Peyer's patch (tissue), 4 donors: ENCODE data around the gene MBNL3. TPM values are rescaled to one million over a fixed set of nuclear protein-coding genes. Genes with fewer than 3 reads are reported as not detected.

ENCODE experiments used
- DNase-seq, 3 donors: peaks; one replicate each; pipeline ENCODE4 v3.0.0-alpha.2; 2017 to 2019
- H3K27ac ChIP-seq, 4 donors: fragments of 200-600 bp; sonication (generic); one replicate each; pipeline ENCODE4 v1.5.1; 2016 to 2019
- H3K27me3 ChIP-seq, 2 donors: fragments of 200-600 bp; sonication (generic); one replicate each; pipeline ENCODE4 v1.5.1; 2019
- H3K36me3 ChIP-seq, 3 donors: fragments of 200-600 bp; sonication (generic); one replicate each; pipeline ENCODE4 v1.5.1; 2016 to 2019
- H3K4me1 ChIP-seq, 4 donors: fragments of 200-600 bp; sonication (generic); one replicate each; pipeline ENCODE4 v1.5.1; 2016 to 2019
- H3K4me3 ChIP-seq, 4 donors: fragments of 200-600 bp; sonication (generic); 1 replicate in 3 of 4; 2 replicates in 1 of 4; pipeline ENCODE4 v1.5.1; 2016 to 2019; ENCODE audit warnings: mild to moderate bottlenecking in 1 of 4
- H3K9me3 ChIP-seq, 4 donors: fragments of 200-600 bp; sonication (generic); one replicate each; pipeline ENCODE4 v1.5.1; 2016 to 2019; ENCODE audit warnings: mild to moderate bottlenecking in 1 of 4
- POLR2A ChIP-seq, 2 donors: fragments of 450-650 bp; IDR thresholded peaks; one replicate each; pipeline ENCODE4 v1.5.1; 2017; ENCODE audit warnings: antibody characterized with exemption in 2 of 2, mild to moderate bottlenecking in 2 of 2, moderate library complexity in 2 of 2
- total RNA-seq, 4 donors: library from RNA; depleted of rRNA; stranded (reverse); fragments of >200 nt; gene quantifications; one replicate each; pipeline ENCODE4 v1.1.0, GENCODE V29; 2016
- TF ChIP-seq, protein P1 (sequence below), 6 experiments: fragments of 450-650 bp in 4 of 6; fragments of 200-600 bp in 2 of 6; sonication (generic) in 1 of 6; IDR thresholded peaks; one replicate each; pipeline ENCODE4 v1.5.1; 2017 to 2019; ENCODE audit warnings: antibody characterized with exemption in 6 of 6, mild to moderate bottlenecking in 3 of 6, moderate library complexity in 1 of 6

Gene MBNL3
- total RNA-seq, 4 donors from 2014 or later, result 19.8 to 27.9 (median 24.1) TPM

DNA sequence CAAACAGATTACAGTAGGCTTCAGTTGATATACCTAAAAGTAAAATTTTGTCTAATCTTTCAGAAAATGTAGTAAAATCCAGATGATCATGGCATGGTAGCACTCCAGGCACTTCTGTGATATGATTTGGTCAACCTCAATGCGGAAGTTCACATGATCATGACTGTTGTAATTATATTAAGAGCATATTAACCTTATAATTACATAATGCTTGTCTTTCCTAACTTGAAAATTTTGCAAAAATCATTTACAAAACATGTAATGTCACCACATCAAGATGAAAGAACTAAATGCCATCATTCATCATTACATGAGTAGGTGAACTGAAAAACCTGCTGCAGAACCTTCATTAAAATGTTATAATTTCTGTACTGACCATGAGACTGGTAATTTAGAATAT lies 88.1 kb downstream of the MBNL3 start:
- TF ChIP-seq, protein P1, sequence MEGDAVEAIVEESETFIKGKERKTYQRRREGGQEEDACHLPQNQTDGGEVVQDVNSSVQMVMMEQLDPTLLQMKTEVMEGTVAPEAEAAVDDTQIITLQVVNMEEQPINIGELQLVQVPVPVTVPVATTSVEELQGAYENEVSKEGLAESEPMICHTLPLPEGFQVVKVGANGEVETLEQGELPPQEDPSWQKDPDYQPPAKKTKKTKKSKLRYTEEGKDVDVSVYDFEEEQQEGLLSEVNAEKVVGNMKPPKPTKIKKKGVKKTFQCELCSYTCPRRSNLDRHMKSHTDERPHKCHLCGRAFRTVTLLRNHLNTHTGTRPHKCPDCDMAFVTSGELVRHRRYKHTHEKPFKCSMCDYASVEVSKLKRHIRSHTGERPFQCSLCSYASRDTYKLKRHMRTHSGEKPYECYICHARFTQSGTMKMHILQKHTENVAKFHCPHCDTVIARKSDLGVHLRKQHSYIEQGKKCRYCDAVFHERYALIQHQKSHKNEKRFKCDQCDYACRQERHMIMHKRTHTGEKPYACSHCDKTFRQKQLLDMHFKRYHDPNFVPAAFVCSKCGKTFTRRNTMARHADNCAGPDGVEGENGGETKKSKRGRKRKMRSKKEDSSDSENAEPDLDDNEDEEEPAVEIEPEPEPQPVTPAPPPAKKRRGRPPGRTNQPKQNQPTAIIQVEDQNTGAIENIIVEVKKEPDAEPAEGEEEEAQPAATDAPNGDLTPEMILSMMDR (IDR thresholded peaks at IDR 0.05), result no peak
- TF ChIP-seq POLR2A (IDR thresholded peaks at IDR 0.05), result no peak
- Histone ChIP-seq H3K9me3 (no peaks in the 10 kb centered on the region), H3K27me3 (no peaks in the 10 kb centered on the region), H3K36me3 (no peaks in the 10 kb centered on the region), H3K4me1 (no peaks in the 10 kb centered on the region), H3K4me3 (no peak overlapping the region), H3K27ac (no peak overlapping the region)
- DNase-seq, result no peak

DNA sequence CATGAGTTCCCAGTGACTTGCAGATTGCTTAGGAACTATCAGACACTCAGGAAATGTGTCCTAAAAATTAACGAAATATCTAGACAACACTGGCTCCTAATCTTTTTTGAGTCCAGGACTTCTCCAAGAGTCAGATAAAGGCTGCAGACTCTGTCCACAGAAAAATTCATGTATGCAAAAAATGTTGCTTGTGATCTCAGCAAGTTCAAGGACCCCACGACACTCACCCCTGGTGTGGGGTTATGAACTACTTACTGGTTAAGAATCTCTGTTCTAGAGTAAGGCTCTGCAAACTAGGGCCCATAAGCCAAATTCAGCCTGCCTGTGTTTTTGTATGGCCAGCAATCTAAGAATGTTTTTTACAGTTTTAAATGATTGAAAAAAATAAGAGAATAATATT lies 93.2 kb downstream of the MBNL3 start:
- H3K27ac ChIP-seq, result no peak overlapping the region
- H3K36me3 ChIP-seq, result no peaks in the 10 kb centered on the region
- no peak overlapping the region for H3K4me3 ChIP-seq
- no peaks in the 10 kb centered on the region for H3K27me3 ChIP-seq
- TF ChIP-seq, protein P1 (IDR thresholded peaks at IDR 0.05), result no peak
- TF ChIP-seq POLR2A (IDR thresholded peaks at IDR 0.05), result no peak
- no peak for DNase-seq
- no peaks in the 10 kb centered on the region for H3K4me1 ChIP-seq
- H3K9me3 ChIP-seq, result no peaks in the 10 kb centered on the region

DNA sequence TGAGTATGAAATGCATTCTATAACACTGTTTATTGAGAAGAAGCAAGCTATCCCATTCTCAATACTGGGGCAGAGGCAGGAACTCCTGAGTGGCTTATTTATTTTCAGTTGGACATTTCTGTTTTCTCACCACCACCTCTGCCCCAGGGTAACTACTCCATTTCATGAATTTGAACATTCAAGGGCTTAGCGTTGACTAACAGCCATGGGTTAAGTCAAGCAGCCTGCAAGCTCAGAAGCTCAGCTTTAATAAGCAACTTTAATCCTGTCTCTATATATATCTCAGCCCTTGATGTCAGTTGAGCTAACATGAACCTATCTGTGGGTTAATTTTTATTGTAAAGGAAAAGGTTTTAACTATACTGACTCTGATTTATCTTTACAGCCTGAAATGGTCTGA lies 93.8 kb downstream of the MBNL3 start:
- Histone ChIP-seq H3K4me3 (no peak overlapping the region), H3K36me3 (no peaks in the 10 kb centered on the region), H3K27ac (no peak overlapping the region), H3K27me3 (no peaks in the 10 kb centered on the region), H3K4me1 (no peaks in the 10 kb centered on the region), H3K9me3 (no peaks in the 10 kb centered on the region)
- DNase-seq, result no peak
- no peak for TF ChIP-seq POLR2A (IDR thresholded peaks at IDR 0.05)
- TF ChIP-seq, protein P1 (IDR thresholded peaks at IDR 0.05), result no peak

DNA sequence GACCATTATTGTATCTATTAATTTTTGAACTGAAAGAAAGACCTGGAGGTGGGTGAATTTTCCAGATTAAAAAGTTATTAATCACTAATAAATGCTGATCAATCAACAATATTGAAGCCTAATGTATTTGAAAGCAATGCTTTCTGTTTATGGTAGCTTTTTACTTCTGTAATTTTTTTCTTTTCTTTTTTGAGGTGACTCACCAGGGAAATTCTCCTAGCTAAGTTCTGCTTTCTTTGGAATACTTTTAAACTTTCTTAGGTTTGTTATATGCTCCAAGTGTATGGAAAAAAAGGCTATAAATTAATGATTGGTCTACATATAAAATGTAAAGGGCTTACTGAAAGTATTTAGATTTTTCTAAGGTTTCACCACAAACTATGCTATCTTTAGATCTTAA lies 94.2 kb downstream of the MBNL3 start:
- Histone ChIP-seq H3K4me1 (no peaks in the 10 kb centered on the region), H3K27me3 (no peaks in the 10 kb centered on the region), H3K36me3 (no peaks in the 10 kb centered on the region), H3K4me3 (no peak overlapping the region), H3K9me3 (no peaks in the 10 kb centered on the region), H3K27ac (no peak overlapping the region)
- no peak for TF ChIP-seq POLR2A (IDR thresholded peaks at IDR 0.05)
- TF ChIP-seq, protein P1 (IDR thresholded peaks at IDR 0.05), result no peak
- DNase-seq, result no peak

DNA sequence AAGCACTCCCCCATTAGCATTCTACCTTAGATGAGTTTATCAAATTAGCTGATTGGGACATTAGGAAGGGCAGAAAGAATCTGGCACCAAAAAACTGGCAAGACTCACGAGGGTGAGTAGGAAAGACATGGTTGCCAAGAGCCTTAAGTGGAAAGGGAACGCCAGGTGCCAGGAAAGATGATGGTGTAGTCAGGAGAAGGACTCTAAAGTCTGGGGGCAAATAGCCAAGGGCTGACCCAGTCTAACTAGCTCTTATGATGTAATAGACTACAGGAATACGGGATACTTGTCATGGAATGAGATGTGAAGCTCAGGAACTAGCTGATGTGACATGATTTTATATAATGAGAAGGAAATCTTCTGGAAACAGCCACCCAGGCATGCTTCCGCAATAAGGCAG lies 94.8 kb downstream of the MBNL3 start:
- Histone ChIP-seq H3K36me3 (no peaks in the 10 kb centered on the region), H3K4me3 (no peak overlapping the region), H3K27ac (no peak overlapping the region), H3K4me1 (no peaks in the 10 kb centered on the region), H3K9me3 (no peaks in the 10 kb centered on the region), H3K27me3 (no peaks in the 10 kb centered on the region)
- no peak for TF ChIP-seq POLR2A (IDR thresholded peaks at IDR 0.05)
- TF ChIP-seq, protein P1 (IDR thresholded peaks at IDR 0.05), result no peak
- DNase-seq, result no peak

DNA sequence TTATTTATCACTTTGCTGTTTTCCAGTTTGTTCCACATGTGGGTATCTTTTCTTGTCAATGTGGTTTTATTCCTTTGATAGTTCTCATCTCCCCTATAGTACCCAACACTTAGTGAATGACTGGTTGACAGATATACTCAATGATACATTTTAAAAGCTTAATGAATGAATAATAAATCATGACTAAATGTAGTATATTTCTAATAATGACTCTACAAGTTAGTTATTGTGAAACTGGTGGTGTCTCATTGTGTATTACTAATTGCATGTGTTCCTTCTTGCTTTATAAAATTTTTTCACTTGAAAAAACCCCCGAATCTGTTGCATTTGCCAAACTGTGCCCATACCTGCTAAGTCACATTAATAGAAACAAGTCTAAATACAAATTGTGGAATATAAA lies 95.4 kb downstream of the MBNL3 start:
- TF ChIP-seq POLR2A (IDR thresholded peaks at IDR 0.05), result no peak
- TF ChIP-seq, protein P1 (IDR thresholded peaks at IDR 0.05), result no peak
- no peak for DNase-seq

More for the DNA sequence above, 95.4 kb downstream of the MBNL3 start:
- no peaks in the 10 kb centered on the region for H3K9me3 ChIP-seq
- no peaks in the 10 kb centered on the region for H3K27me3 ChIP-seq
- H3K4me1 ChIP-seq, result no peaks in the 10 kb centered on the region
- no peak overlapping the region for H3K4me3 ChIP-seq
- no peak overlapping the region for H3K27ac ChIP-seq
- no peaks in the 10 kb centered on the region for H3K36me3 ChIP-seq
